ENCODE measurements around the gene EFHC1. TPM values are rescaled to one million over a fixed set of nuclear protein-coding genes. Genes with fewer than 3 reads are reported as not detected.

Gene EFHC1
- total and polyA plus RNA-seq, 9 donors: 12.1 to 59.5 (median 23.5) TPM

- no peak for DNase-seq
- Histone ChIP-seq H3K27ac (no peak overlapping the region), H3K4me3 (no peak overlapping the region), H3K9me3 (no peaks in the 10 kb centered on the region), H3K36me3 (no peaks in the 10 kb centered on the region), H3K27me3 (no peaks in the 10 kb centered on the region), H3K4me1 (ENCODE audit: insufficient read depth) (peaks cover 5% of the 10 kb centered on the region)
- 94 to 95% (median 94%) methylated on average over 2 of the region's 2 CpGs for WGBS, 3 donors
- intact Hi-C loops (cut with DNase I): loop anchor here in 3 of 4 donors (5.0 to 10.0 kb wide), 5 partner anchors 83 to 175 kb away; partner anchors contain the start of gene TRAM2 (in 1 of the 3)
- TF ChIP-seq CTCF (IDR thresholded peaks at IDR 0.05) (no peak), POLR2A (IDR thresholded peaks at IDR 0.05) (no peak), EP300 (IDR thresholded peaks at IDR 0.05) (no peak)
These were observed 2.0 kb downstream of the EFHC1 start for GRCh38 chr6:52422156-52422555.

GRCh38 chr6:52423448-52423847, 3.3 kb downstream of the EFHC1 start:
- Histone ChIP-seq H3K4me1 (ENCODE audit: insufficient read depth) (peaks cover 5% of the 10 kb centered on the region), H3K27me3 (no peaks in the 10 kb centered on the region), H3K4me3 (no peak overlapping the region), H3K9me3 (no peaks in the 10 kb centered on the region), H3K36me3 (no peaks in the 10 kb centered on the region), H3K27ac (no peak overlapping the region)
- DNase-seq: no peak
- TF ChIP-seq EP300 (IDR thresholded peaks at IDR 0.05): no peak
- TF ChIP-seq POLR2A (IDR thresholded peaks at IDR 0.05): no peak
- TF ChIP-seq CTCF (IDR thresholded peaks at IDR 0.05): no peak
- WGBS, 3 donors: 64 to 70% (median 69%) methylated on average over 3 of the region's 3 CpGs
- intact Hi-C loops (cut with DNase I): loop anchor here in 3 of 4 donors (5.0 to 10.0 kb wide), 5 partner anchors 81 to 174 kb away; partner anchors contain the start of gene TRAM2 (in 1 of the 3)

GRCh38 chr6:52423971-52424381, 3.8 kb downstream of the EFHC1 start:
- H3K27ac ChIP-seq: no peak overlapping the region

GRCh38 chr6:52424513-52424912, 4.4 kb downstream of the EFHC1 start:
- no peaks in the 10 kb centered on the region for H3K9me3 ChIP-seq
- H3K4me1 ChIP-seq (ENCODE audit: insufficient read depth): peaks cover 3% of the 10 kb centered on the region
- no peak overlapping the region for H3K27ac ChIP-seq
- no peak for DNase-seq
- intact Hi-C loops (cut with DNase I): loop anchor here in 3 of 4 donors (5.0 to 10.0 kb wide), 5 partner anchors 80 to 173 kb away; partner anchors contain the start of gene TRAM2 (in 1 of the 3)
- no peaks in the 10 kb centered on the region for H3K27me3 ChIP-seq
- WGBS, 3 donors: 74 to 89% (median 74%) methylated on average over 2 of the region's 2 CpGs
- H3K4me3 ChIP-seq: no peak overlapping the region
- TF ChIP-seq POLR2A (IDR thresholded peaks at IDR 0.05): no peak
- no peak for TF ChIP-seq CTCF (IDR thresholded peaks at IDR 0.05)
- TF ChIP-seq EP300 (IDR thresholded peaks at IDR 0.05): no peak
- H3K36me3 ChIP-seq: no peaks in the 10 kb centered on the region

More at GRCh38 chr6:52423971-52424381, 3.8 kb downstream of the EFHC1 start:
- 24 to 39% (median 29%) methylated on average over 8 of the region's 8 CpGs for WGBS, 3 donors
- intact Hi-C loops (cut with DNase I): loop anchor here in 3 of 4 donors (5.0 to 10.0 kb wide), 5 partner anchors 81 to 173 kb away; partner anchors contain the start of gene TRAM2 (in 1 of the 3)
- Histone ChIP-seq H3K27me3 (no peaks in the 10 kb centered on the region), H3K36me3 (no peaks in the 10 kb centered on the region), H3K4me3 (no peak overlapping the region), H3K4me1 (ENCODE audit: insufficient read depth) (peaks cover 5% of the 10 kb centered on the region), H3K9me3 (no peaks in the 10 kb centered on the region)
- no peak for DNase-seq
- TF ChIP-seq POLR2A (IDR thresholded peaks at IDR 0.05): no peak
- no peak for TF ChIP-seq CTCF (IDR thresholded peaks at IDR 0.05)
- no peak for TF ChIP-seq EP300 (IDR thresholded peaks at IDR 0.05)
